Breast epithelium (tissue), 3 donors: Measurements from ENCODE around the gene MT3.

Source experiments
- POLR2A ChIP-seq: fragments of 450-650 bp; IDR thresholded peaks from one replicate; pipeline ENCODE4 v1.6.1; 2016; ENCODE audit warnings: antibody characterized with exemption, mild to moderate bottlenecking, moderate library complexity
- POLR2AphosphoS5 ChIP-seq, 3 donors: sonication (generic); formaldehyde crosslinking; IDR thresholded peaks; one replicate each; pipeline ENCODE4 v1.6.1; 2017; ENCODE audit warnings: antibody characterized with exemption in 3 of 3
- TF ChIP-seq, protein P1 (sequence below), 3 donors: fragments of 450-650 bp; IDR thresholded peaks; one replicate each; pipeline ENCODE4 v1.5.1; 2016 to 2017; ENCODE audit warnings: antibody characterized with exemption in 3 of 3, mild to moderate bottlenecking in 3 of 3, moderate library complexity in 3 of 3

DNA sequence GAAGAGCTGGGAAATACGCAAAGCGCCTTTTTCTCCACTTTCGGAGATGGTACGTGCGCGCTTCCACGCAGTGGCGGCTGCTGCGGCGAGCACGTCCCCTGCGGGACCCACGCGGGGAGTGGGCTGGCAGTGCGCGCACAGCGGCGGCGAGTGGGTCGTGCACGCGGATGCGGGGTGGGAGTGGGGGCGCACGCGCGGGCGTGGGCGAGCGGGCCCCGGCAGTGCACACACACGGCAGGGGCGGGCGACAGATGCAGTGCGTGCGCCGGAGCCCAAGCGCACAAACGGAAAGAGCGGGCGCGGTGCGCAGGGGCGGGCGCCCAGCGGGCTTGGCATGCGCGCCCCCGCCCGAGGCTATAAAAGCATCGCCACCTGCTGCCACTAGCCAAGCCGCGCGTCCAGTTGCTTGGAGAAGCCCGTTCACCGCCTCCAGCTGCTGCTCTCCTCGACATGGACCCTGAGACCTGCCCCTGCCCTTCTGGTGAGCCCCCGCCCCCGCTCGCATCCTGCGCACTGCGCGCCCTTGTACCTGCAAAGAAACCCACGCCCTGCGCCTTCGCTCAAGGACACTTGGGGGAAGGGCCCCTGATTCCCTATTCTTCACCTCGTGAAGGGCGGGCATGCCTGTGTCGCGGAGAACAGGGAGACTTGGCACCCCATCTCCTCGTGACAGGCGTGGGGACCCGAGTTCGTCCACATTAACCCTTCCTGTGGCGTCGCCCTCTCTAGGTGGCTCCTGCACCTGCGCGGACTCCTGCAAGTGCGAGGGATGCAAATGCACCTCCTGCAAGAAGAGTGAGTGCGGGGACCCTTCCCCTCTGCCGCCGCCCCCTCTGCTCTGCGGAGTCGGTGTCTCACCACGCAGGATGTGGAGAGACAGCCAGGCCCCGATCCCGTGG is at the start of gene MT3:
- TF ChIP-seq, protein P1, sequence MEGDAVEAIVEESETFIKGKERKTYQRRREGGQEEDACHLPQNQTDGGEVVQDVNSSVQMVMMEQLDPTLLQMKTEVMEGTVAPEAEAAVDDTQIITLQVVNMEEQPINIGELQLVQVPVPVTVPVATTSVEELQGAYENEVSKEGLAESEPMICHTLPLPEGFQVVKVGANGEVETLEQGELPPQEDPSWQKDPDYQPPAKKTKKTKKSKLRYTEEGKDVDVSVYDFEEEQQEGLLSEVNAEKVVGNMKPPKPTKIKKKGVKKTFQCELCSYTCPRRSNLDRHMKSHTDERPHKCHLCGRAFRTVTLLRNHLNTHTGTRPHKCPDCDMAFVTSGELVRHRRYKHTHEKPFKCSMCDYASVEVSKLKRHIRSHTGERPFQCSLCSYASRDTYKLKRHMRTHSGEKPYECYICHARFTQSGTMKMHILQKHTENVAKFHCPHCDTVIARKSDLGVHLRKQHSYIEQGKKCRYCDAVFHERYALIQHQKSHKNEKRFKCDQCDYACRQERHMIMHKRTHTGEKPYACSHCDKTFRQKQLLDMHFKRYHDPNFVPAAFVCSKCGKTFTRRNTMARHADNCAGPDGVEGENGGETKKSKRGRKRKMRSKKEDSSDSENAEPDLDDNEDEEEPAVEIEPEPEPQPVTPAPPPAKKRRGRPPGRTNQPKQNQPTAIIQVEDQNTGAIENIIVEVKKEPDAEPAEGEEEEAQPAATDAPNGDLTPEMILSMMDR (IDR thresholded peaks at IDR 0.05) = no peak
- TF ChIP-seq POLR2A = no peak
- TF ChIP-seq POLR2AphosphoS5 (IDR thresholded peaks at IDR 0.05) = no peak
